A549 treated with dexamethasone at 1 μM for 4 hours (cell line): ENCODE measurements around the gene ATP6V0E1. TPM values are rescaled to one million over a fixed set of nuclear protein-coding genes. Genes with fewer than 3 reads are reported as not detected.

Source experiments
- total RNA-seq: library from RNA; stranded (reverse); fragments of 200-300 nt; extraction: Qiagen RNA extraction; gene quantifications from 5 replicates; pipeline ENCODE4 v1.2.3, GENCODE V29; 2022

ATP6V0E1 gene
- 255 to 395 TPM (median 324 TPM) in 5 replicates for total RNA-seq

DNA sequence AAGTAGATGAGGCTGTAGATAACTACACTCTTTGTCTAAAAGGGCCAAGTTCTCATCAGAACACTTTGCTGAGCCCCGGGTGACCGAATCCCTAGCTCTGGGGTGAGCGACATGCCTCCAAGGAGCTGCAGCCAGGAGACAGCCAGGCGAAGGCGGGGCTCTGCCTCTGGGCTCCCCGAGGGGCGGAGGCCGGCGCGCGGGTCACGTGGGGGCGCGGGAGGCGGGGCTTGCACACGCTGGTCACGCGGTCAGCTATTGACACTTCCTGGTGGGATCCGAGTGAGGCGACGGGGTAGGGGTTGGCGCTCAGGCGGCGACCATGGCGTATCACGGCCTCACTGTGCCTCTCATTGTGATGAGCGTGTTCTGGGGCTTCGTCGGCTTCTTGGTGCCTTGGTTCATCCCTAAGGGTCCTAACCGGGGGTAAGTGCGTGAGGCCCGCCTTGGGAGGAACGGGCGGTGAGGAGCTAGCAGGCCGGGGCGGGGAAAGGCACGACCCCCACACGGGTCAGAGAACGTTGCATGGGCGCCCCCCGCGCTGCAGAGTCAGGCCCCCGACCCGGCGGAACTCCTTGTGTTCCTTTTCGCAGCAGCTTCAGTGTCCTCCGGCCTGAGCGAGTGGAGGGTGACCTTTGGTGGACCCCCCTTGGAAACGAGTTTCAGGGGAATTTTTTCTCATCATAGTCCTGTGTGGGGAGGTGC is at the start of gene ATP6V0E1:
Gene ATP6V0E1, plus strand, starts transcription at position 230 of the 702 bp plus-strand sequence. Its CDS starts 90 bp downstream, at position 320.

GRCh38 chr5:173055983-173056782 is 72.6 kb downstream of the ATP6V0E1 start, which contains the start of gene CREBRF:
Gene CREBRF, plus strand, starts transcription at chr5:173056352. Its CDS starts 24,424 bp downstream, at chr5:173080776.

Other genes with a start within 250 kb of the ATP6V0E1 start
- 469 to 620 TPM (median 589 TPM) in 5 replicates for gene DUSP1, start 212.6 kb upstream of the ATP6V0E1 start, total RNA-seq
- 309 to 375 TPM (median 356 TPM) in 5 replicates for gene ERGIC1, start 149.5 kb upstream of the ATP6V0E1 start, total RNA-seq
- gene RPL26L1, start 24.3 kb upstream of the ATP6V0E1 start, total RNA-seq, result 108 to 130 TPM (median 112 TPM) in 5 replicates
- gene CREBRF, start 72.6 kb downstream of the ATP6V0E1 start, total RNA-seq, result 1.5 to 3.5 TPM (median 3.1 TPM) in 5 replicates
- gene BNIP1, start 160.8 kb downstream of the ATP6V0E1 start, total RNA-seq, result 14.4 to 16.4 TPM (median 15.5 TPM) in 5 replicates